Left ventricle myocardium inferior (tissue), 1 donor: ENCODE data around the gene RHOJ. TPM values are rescaled to one million over a fixed set of nuclear protein-coding genes. Genes with fewer than 3 reads are reported as not detected.

Experiments used
- DNase-seq: peaks from one replicate; pipeline ENCODE4 v3.0.0-alpha.2; 2020
- H3K27ac ChIP-seq: fragments of 200-600 bp; replicated peaks from 2 replicates; pipeline ENCODE4 v1.8.0; 2021
- H3K27me3 ChIP-seq: fragments of 200-600 bp; 2 replicates; pipeline ENCODE4 v1.8.0; 2021; ENCODE audit warnings: low read depth
- H3K36me3 ChIP-seq: fragments of 200-600 bp; 2 replicates; pipeline ENCODE4 v1.8.0; 2021
- H3K4me1 ChIP-seq: fragments of 200-600 bp; 2 replicates; pipeline ENCODE4 v1.8.0; 2021
- H3K4me3 ChIP-seq: fragments of 200-600 bp; 2 replicates; pipeline ENCODE4 v1.8.0; 2021; ENCODE audit warnings: mild to moderate bottlenecking, moderate library complexity
- H3K9me3 ChIP-seq: fragments of 200-600 bp; replicated peaks from 2 replicates; pipeline ENCODE4 v1.8.0; 2021
- intact Hi-C: fragments of 100-400 bp; cut with micrococcal nuclease; formaldehyde crosslinking; loops from one replicate; pipeline ENCODE4 v1.11.0; 2022
- total RNA-seq: library from RNA; stranded (reverse); fragmentation: NEBNext Ultra II Directional; extraction: Animal tissue kit (Norgen Biotek cat#: 25700); gene quantifications from one replicate; pipeline ENCODE4 v1.2.1, GENCODE V29; 2021
- TF ChIP-seq, protein P1 (sequence below): fragments of 200-600 bp; IDR thresholded peaks from 2 replicates; pipeline ENCODE4 v1.8.0; 2021; ENCODE audit warnings: antibody characterized with exemption, mild to moderate bottlenecking, borderline replicate concordance
- donor health status: DM: no; HTN: yes; CAD: no; lungs with severe emphysema.

The RHOJ gene
- total RNA-seq, 1 donor from 2014 or later = 14.6 TPM

- Histone ChIP-seq H3K36me3 (peaks cover 6% of the 10 kb centered on the region), H3K4me3 (no peak overlapping the region), H3K9me3 (peaks cover 20% of the 10 kb centered on the region), H3K27me3 (no peaks in the 10 kb centered on the region), H3K4me1 (peaks cover 43% of the 10 kb centered on the region), H3K27ac (peak overlapping the region; percentile 45)
- DNase-seq = peak; percentile 28
- intact Hi-C loops = no loop called here
- TF ChIP-seq, protein P1, sequence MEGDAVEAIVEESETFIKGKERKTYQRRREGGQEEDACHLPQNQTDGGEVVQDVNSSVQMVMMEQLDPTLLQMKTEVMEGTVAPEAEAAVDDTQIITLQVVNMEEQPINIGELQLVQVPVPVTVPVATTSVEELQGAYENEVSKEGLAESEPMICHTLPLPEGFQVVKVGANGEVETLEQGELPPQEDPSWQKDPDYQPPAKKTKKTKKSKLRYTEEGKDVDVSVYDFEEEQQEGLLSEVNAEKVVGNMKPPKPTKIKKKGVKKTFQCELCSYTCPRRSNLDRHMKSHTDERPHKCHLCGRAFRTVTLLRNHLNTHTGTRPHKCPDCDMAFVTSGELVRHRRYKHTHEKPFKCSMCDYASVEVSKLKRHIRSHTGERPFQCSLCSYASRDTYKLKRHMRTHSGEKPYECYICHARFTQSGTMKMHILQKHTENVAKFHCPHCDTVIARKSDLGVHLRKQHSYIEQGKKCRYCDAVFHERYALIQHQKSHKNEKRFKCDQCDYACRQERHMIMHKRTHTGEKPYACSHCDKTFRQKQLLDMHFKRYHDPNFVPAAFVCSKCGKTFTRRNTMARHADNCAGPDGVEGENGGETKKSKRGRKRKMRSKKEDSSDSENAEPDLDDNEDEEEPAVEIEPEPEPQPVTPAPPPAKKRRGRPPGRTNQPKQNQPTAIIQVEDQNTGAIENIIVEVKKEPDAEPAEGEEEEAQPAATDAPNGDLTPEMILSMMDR = no peak
These were observed 25.3 kb downstream of the RHOJ start for GRCh38 chr14:63229330-63230059.

- peaks cover 6% of the 10 kb centered on the region for H3K36me3 ChIP-seq
- intact Hi-C loops = no loop called here
- H3K4me1 ChIP-seq = peaks cover 53% of the 10 kb centered on the region
- H3K4me3 ChIP-seq = no peak overlapping the region
- TF ChIP-seq, protein P1 = no peak
- no peaks in the 10 kb centered on the region for H3K27me3 ChIP-seq
- no peak overlapping the region for H3K27ac ChIP-seq
- DNase-seq = no peak
- H3K9me3 ChIP-seq = peaks cover 20% of the 10 kb centered on the region
These were observed 27.5 kb downstream of the RHOJ start for GRCh38 chr14:63231766-63232165.

DNA sequence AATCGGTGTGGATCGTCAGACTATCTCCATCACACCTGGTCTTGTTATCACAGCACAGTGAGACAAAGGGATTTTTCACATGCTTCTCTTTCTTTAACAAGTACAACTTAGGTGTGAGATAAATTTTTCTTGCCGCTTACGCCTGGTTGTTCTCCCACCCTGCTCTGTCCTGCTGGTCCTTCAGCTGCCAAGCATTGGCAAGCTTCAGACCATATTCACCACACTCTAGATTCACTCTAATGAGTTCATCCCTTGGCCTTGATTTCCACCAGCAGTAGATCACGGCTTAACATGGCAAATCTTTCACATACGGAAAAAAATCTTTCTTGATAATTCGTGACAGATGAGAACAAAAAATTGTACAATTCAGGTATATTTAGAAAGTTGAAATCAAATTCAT lies 33.5 kb downstream of the RHOJ start:
- H3K27me3 ChIP-seq = no peaks in the 10 kb centered on the region
- no peaks in the 10 kb centered on the region for H3K9me3 ChIP-seq
- no peak overlapping the region for H3K27ac ChIP-seq
- H3K4me1 ChIP-seq = peaks cover 42% of the 10 kb centered on the region
- H3K36me3 ChIP-seq = no peaks in the 10 kb centered on the region
- H3K4me3 ChIP-seq = no peak overlapping the region
- TF ChIP-seq, protein P1 = no peak
- intact Hi-C loops = no loop called here
- DNase-seq = no peak

GRCh38 chr14:63240221-63240620 lies 36.0 kb downstream of the RHOJ start:
- Histone ChIP-seq H3K27me3 (no peaks in the 10 kb centered on the region), H3K27ac (no peak overlapping the region), H3K9me3 (no peaks in the 10 kb centered on the region), H3K4me3 (no peak overlapping the region), H3K4me1 (peaks cover 25% of the 10 kb centered on the region), H3K36me3 (no peaks in the 10 kb centered on the region)
- intact Hi-C loops = no loop called here
- TF ChIP-seq, protein P1 = no peak
- no peak for DNase-seq

GRCh38 chr14:63241096-63241495 lies 36.9 kb downstream of the RHOJ start:
- peak overlapping the region; percentile 26 for H3K27ac ChIP-seq

More at GRCh38 chr14:63241096-63241495, 36.9 kb downstream of the RHOJ start:
- H3K36me3 ChIP-seq = no peaks in the 10 kb centered on the region
- no peak overlapping the region for H3K4me3 ChIP-seq
- no peak for DNase-seq
- no peaks in the 10 kb centered on the region for H3K9me3 ChIP-seq
- peaks cover 26% of the 10 kb centered on the region for H3K4me1 ChIP-seq
- no peaks in the 10 kb centered on the region for H3K27me3 ChIP-seq
- intact Hi-C loops = no loop called here
- TF ChIP-seq, protein P1 = no peak
